ENCODE data around the gene MT1B.

DNA sequence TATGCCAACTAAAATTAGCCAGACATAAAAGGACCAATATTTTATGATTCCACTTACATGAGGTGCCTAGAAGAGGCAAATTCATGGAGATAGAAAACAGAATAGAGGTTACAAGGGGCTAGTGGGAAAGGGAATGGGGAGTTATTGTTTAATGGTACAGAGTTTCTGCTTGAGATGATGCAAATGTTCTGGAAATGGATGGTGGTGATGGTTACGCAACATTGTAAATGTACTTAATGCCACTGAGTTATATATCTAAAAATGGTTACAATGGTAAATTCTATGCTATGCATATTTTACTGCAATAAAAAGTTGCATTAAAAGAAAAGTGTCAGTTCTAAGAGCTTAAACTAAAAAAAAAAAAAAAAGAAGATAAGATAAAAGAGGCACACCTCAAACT lies 48.5 kb downstream of the MT1B start:
- TF ChIP-seq, protein P1, sequence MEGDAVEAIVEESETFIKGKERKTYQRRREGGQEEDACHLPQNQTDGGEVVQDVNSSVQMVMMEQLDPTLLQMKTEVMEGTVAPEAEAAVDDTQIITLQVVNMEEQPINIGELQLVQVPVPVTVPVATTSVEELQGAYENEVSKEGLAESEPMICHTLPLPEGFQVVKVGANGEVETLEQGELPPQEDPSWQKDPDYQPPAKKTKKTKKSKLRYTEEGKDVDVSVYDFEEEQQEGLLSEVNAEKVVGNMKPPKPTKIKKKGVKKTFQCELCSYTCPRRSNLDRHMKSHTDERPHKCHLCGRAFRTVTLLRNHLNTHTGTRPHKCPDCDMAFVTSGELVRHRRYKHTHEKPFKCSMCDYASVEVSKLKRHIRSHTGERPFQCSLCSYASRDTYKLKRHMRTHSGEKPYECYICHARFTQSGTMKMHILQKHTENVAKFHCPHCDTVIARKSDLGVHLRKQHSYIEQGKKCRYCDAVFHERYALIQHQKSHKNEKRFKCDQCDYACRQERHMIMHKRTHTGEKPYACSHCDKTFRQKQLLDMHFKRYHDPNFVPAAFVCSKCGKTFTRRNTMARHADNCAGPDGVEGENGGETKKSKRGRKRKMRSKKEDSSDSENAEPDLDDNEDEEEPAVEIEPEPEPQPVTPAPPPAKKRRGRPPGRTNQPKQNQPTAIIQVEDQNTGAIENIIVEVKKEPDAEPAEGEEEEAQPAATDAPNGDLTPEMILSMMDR (IDR thresholded peaks at IDR 0.05; ENCODE audit: borderline replicate concordance, extremely low read depth, low read length, poor library complexity, severe bottlenecking): no peak
- no peak for TF ChIP-seq EZH2 (IDR thresholded peaks at IDR 0.05; ENCODE audit: borderline replicate concordance, low read depth, low read length, severe bottlenecking)
